Measurements from ENCODE around the gene P4HA2. TPM values are rescaled to one million over a fixed set of nuclear protein-coding genes. Genes with fewer than 3 reads are reported as not detected.

Gene P4HA2
- polyA plus RNA-seq, 1 experiment = 435 TPM

GRCh38 chr5:132227235-132227484, 493 bp downstream of the P4HA2 start:
- no peak for DNase-seq (ENCODE audit: low read depth)
- POLR2A ChIA-PET = no interaction called here
- no peaks in the 10 kb centered on the region for H3K36me3 ChIP-seq (ENCODE audit: control insufficient read depth, insufficient read depth, low read length)
- peak overlapping the region; percentile 61 for H3K4me3 ChIP-seq (ENCODE audit: low read depth, low read length)
- no peak for TF ChIP-seq CTCF (IDR thresholded peaks at IDR 0.05; ENCODE audit: insufficient read depth, low read depth, low read length)
- CTCF ChIA-PET = interaction anchor here (0.6 to 4.1 kb wide), 10 partner anchors 9 to 278 kb away, joined by 3 to 46 read pairs (median 4); partner anchors contain the start of gene SLC22A4
- H3K27me3 ChIP-seq (ENCODE audit: control insufficient read depth, insufficient read depth, low read length) = no peaks in the 10 kb centered on the region

- Histone ChIP-seq H3K36me3 (ENCODE audit: control insufficient read depth, insufficient read depth, low read length) (no peaks in the 10 kb centered on the region), H3K27me3 (ENCODE audit: control insufficient read depth, insufficient read depth, low read length) (no peaks in the 10 kb centered on the region), H3K4me3 (ENCODE audit: low read depth, low read length) (peak overlapping the region; percentile 61)
- no peak for TF ChIP-seq CTCF (IDR thresholded peaks at IDR 0.05; ENCODE audit: insufficient read depth, low read depth, low read length)
- POLR2A ChIA-PET = no interaction called here
- no peak for DNase-seq (ENCODE audit: low read depth)
- CTCF ChIA-PET = interaction anchor here (0.9 to 4.1 kb wide), 6 partner anchors 9 to 139 kb away, joined by 3 to 46 read pairs (median 5); partner anchors contain the start of gene SLC22A4
Measured at GRCh38 chr5:132226516-132227234, 978 bp downstream of the P4HA2 start.

- peak; percentile 63 for DNase-seq (ENCODE audit: low read depth)
- TF ChIP-seq CTCF (IDR thresholded peaks at IDR 0.05; ENCODE audit: insufficient read depth, low read depth, low read length) = no peak
- peak overlapping the region; percentile 4 for H3K4me3 ChIP-seq (ENCODE audit: low read depth, low read length)
- no peaks in the 10 kb centered on the region for H3K36me3 ChIP-seq (ENCODE audit: control insufficient read depth, insufficient read depth, low read length)
- no peaks in the 10 kb centered on the region for H3K27me3 ChIP-seq (ENCODE audit: control insufficient read depth, insufficient read depth, low read length)
- ChIA-PET CTCF (interaction anchor here (0.8 to 3.1 kb wide), 6 partner anchors 10 to 241 kb away, joined by 3 to 19 read pairs (median 4); partner anchors contain the start of gene SLC22A4), POLR2A (interaction anchor here (0.6 to 1.1 kb wide), 3 partner anchors 10 to 1004 kb away, joined by 3 to 4 read pairs (median 4); no protein-coding TSS in a partner anchor)
Measured at GRCh38 chr5:132225165-132226032, 2.3 kb downstream of the P4HA2 start.

- DNase-seq (ENCODE audit: low read depth) = no peak
- no peak for TF ChIP-seq CTCF (IDR thresholded peaks at IDR 0.05; ENCODE audit: insufficient read depth, low read depth, low read length)
- H3K27me3 ChIP-seq (ENCODE audit: control insufficient read depth, insufficient read depth, low read length) = no peaks in the 10 kb centered on the region
- no peak overlapping the region for H3K4me3 ChIP-seq (ENCODE audit: low read depth, low read length)
- CTCF ChIA-PET = interaction anchor here (0.6 to 3.1 kb wide), 5 partner anchors 9 to 45 kb away, joined by 3 to 19 read pairs (median 4); no protein-coding TSS in a partner anchor
- POLR2A ChIA-PET = interaction anchor here (0.6 to 1.1 kb wide), 4 partner anchors 9 to 1003 kb away, joined by 3 to 11 read pairs (median 4); no protein-coding TSS in a partner anchor
- H3K36me3 ChIP-seq (ENCODE audit: control insufficient read depth, insufficient read depth, low read length) = no peaks in the 10 kb centered on the region; the same call in 1 of the 2 replicates
Measured at GRCh38 chr5:132224716-132225115, 2.9 kb downstream of the P4HA2 start.

- ChIA-PET POLR2A (no interaction called here), CTCF (interaction anchor here (0.9 to 3.1 kb wide), 4 partner anchors 8 to 162 kb away, joined by 3 to 19 read pairs (median 5); no protein-coding TSS in a partner anchor)
- no peaks in the 10 kb centered on the region for H3K27me3 ChIP-seq (ENCODE audit: control insufficient read depth, insufficient read depth, low read length)
- peaks cover 1% of the 10 kb centered on the region; the same call in 1 of the 2 replicates for H3K36me3 ChIP-seq (ENCODE audit: control insufficient read depth, insufficient read depth, low read length)
- H3K4me3 ChIP-seq (ENCODE audit: low read depth, low read length) = no peak overlapping the region
- no peak for TF ChIP-seq CTCF (IDR thresholded peaks at IDR 0.05; ENCODE audit: insufficient read depth, low read depth, low read length)
- DNase-seq (ENCODE audit: low read depth) = no peak
Measured at GRCh38 chr5:132223861-132224260, 3.8 kb downstream of the P4HA2 start.
